Right ventricle myocardium inferior (tissue), 1 donor: ENCODE results near the gene EPHA1. TPM values are rescaled to one million over a fixed set of nuclear protein-coding genes. Genes with fewer than 3 reads are reported as not detected.
A peak's percentile ranks its signal among the peaks of the same experiment; 100 is the strongest.
"Not testable (repeated sequence)": the region's sequence is repeated elsewhere in the genome, so short reads cannot be mapped to it uniquely, and the experiment has no call there.

Source experiments
- ATAC-seq: fragments of 200-7000 bp; cut with Tn5 transposase; one replicate; pipeline ENCODE4 v1.9.1; 2020; ENCODE audit warnings: mild to moderate bottlenecking, moderate library complexity
- DNase-seq: peaks from one replicate; pipeline ENCODE4 v3.0.0; 2021; ENCODE audit errors: missing footprints
- intact Hi-C: fragments of 100-400 bp; cut with DNase I; formaldehyde crosslinking; loops from one replicate; pipeline ENCODE4 v1.11.0; 2022
- total RNA-seq: library from RNA; stranded (reverse); fragmentation: NEBNext Ultra II Directional; extraction: Animal tissue kit (Norgen Biotek cat#: 25700); gene quantifications from one replicate; pipeline ENCODE4 v1.2.1, GENCODE V29; 2021
- donor health status: DM: no; HTN: yes; CAD: no; lungs with severe emphysema.

The EPHA1 gene
- total RNA-seq, 1 donor from 2014 or later: not detected

GRCh38 chr7:143410521-143411004 is 1.9 kb upstream of the EPHA1 start:
- DNase-seq: peak; percentile 71
- ATAC-seq: peak; percentile 66
- intact Hi-C loops: no loop called here

DNA sequence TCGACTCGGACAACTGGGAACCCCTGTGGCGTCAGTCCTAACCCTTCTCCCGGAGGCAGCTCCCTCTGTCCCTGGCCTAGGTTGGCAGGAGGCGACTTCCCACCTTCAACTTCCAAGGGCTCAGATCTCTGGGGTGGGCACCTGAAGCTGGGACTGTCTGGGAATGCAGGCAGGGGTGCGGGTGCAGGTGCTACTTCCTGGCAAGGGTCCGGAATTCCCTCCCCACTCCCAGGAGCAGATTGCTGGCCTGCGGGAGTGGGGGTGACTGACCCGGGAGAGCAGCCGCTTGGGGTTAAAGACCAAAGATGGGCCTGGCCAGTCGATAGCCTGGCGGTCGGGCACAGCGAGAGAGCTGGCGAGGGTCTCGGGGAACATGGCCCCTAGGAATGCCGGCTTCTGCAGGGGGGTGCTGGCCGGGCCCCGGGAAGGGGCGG is 387 bp downstream of the EPHA1 start:
- intact Hi-C loops: no loop called here
- DNase-seq: peak; percentile 64
- no peak for ATAC-seq

- ATAC-seq: no peak
- intact Hi-C loops: no loop called here
- peak; percentile 49 for DNase-seq
These were observed 1.1 kb downstream of the EPHA1 start for GRCh38 chr7:143407287-143408251.

DNA sequence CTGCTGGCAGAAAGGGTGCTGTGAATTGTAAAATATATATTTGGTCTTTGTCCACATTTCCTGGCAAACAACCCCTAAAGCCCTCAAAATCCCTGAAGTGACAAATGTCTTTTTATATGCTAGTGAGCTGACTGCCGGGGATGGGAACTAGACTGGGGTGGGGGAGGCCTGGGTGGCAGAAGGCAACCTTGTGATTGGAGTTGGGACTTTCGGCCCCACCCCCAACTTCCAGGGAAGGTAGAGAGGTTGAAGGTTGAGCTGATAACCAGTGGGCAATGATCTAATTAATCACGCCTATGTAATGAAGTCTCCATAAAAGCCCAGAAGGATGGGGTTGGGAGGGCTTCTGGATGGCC is 2.7 kb downstream of the EPHA1 start:
- no peak for ATAC-seq
- intact Hi-C loops: no loop called here
- DNase-seq: peak; percentile 44

- DNase-seq: peak; percentile 88
These were observed 3.3 kb downstream of the EPHA1 start for GRCh38 chr7:143405173-143406001.

GRCh38 chr7:143402233-143402632 is 6.4 kb downstream of the EPHA1 start:
- intact Hi-C loops, ATAC-seq, DNase-seq: not testable (repeated sequence)

More at GRCh38 chr7:143405173-143406001, 3.3 kb downstream of the EPHA1 start:
- intact Hi-C loops: no loop called here
- peak; percentile 85 for ATAC-seq

- intact Hi-C loops: no loop called here
- ATAC-seq: no peak
- peak; percentile 32 for DNase-seq
These were observed 7.4 kb downstream of the EPHA1 start for GRCh38 chr7:143401265-143401664.

DNA sequence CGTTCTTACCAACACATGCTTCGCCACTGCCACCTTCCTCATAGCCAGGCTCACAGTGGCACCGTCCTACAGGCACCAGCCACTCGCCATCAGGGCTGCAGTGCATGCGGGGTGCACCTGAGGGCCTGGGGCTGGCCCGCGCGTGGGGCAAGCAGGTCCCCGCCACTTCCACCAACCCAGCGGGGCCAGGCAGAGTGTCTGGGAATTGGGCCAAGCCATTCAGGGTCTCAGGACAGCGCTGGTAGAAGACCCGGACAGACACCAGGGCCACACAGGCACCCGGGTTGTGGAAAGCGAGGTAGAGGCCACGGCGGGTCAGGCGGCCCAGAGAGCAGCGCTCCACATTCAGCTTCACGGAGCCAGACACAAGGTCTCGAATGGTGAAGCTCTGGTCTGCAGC is 9.0 kb downstream of the EPHA1 start:
- DNase-seq: peak; percentile 23
- no peak for ATAC-seq
- intact Hi-C loops: loop anchor here (10.0 kb wide), 1 partner anchor 505 kb away; the partner anchor contains the start of gene TCAF1

DNA sequence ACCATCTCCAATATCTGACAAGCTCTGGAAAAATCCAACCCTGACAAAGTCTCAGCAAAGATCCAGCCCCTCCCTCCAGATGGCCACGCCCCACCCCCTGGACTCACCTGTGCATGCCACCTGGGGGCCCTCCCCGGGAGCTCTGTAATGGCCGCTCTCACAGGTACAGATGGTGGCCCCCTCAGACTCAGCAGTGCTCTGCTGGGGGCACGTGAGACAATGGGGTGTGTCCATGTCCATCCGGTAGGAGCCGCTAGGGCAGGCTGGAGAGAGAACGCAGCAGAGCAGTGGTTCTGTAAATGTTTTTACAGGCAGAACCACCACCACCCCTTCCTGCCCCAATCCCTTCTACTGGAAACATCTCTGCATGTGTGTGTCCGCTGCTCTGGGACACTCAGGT is 9.5 kb downstream of the EPHA1 start:
- DNase-seq: peak; percentile 4
- no peak for ATAC-seq
- intact Hi-C loops: loop anchor here (10.0 kb wide), 1 partner anchor 506 kb away; the partner anchor contains the start of gene TCAF1

DNA sequence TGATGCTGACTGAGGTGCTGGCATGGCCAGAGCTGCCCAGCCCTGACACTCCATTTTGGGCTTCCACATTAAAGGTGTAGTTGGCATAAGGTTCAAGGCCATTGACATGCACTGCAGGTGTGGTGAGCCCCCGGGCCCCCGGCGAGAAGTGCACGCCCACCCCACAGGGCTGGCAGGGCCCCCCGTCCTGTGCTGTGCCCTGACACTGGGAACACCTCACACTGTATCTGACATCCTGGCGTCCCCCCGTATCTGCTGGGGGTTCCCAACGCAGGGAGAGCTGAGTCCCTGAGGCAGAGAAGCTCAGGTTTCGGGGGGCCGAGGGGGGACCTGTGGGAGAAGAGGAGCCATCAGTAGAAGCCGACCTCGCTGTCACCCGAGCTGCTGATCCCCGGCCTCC is 10.0 kb downstream of the EPHA1 start:
- DNase-seq: peak; percentile 25
- intact Hi-C loops: loop anchor here (10.0 kb wide), 1 partner anchor 506 kb away; the partner anchor contains the start of gene TCAF1
- no peak for ATAC-seq

GRCh38 chr7:143397710-143398530 is 10.7 kb downstream of the EPHA1 start:
- ATAC-seq (no peak), DNase-seq (peak; percentile 43)
- intact Hi-C loops: loop anchor here (10.0 kb wide), 1 partner anchor 507 kb away; the partner anchor contains the start of gene TCAF1

DNA sequence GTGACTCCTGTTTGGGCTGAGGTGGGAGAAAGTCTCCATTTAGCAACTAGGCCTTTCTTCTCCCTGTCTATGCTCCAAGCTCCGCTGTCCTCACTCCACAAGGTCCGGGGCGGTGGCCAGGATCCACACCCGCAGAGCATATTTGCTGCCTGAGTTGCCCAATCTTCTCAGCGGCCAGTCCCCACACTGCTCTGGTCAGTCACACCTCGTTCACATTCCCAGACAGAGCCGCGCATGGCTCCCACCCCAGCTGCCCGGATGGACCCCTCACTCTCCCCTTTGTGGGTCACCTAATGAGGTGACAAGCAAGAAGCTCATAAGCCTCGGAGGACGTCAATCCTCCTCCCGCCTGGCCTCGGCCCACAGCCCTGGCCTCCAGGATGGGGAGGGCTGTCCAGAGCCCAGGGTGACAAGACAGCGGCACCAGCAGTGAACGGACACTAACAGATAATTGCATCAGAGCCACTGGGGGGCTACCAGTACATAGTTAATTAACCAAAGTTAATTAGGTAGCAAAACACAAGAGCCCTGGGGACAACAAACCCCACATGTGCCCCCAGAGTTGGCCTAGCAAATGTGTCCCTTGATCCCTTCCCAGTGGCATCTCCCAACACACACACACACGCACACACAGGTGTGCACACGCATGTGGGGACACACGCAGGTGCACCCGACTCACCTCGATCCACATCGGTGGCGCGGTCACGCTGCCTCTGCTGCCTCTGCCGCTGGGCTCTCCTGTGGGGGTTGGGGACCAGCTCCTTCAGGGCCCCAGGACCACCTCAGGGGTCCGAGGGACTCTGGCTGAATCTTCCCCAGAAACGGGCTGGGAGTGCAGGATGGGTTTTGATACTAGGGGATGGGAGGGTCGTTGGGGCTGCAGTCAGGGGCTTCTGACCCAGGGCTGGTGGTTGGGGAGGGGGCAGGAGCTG is 11.8 kb downstream of the EPHA1 start:
- peak; percentile 78 for DNase-seq
- intact Hi-C loops: loop anchor here (10.0 kb wide), 1 partner anchor 508 kb away; the partner anchor contains the start of gene TCAF1

DNA sequence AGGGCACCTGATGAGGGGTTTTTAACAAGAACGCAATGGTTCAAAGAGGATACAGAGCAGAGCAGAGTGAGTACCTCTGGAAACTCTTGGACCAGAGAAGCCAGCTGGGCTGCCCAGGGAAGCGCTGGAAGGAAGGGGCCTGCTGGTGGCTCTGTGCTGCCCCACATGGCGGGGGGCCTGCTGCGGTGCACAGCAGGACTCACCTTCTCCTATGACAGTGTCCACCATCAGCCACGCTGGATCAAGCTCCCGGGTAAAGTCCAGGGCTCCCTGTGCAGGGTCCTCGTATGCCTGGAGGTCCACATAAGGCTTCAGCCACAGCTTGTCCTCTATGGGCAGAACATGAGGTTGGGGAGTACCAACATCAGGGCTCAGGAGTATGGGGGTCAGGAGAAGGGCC is 12.5 kb downstream of the EPHA1 start:
- DNase-seq (peak; percentile 39), ATAC-seq (no peak)
- intact Hi-C loops: loop anchor here (10.0 kb wide), 1 partner anchor 509 kb away; the partner anchor contains the start of gene TCAF1

More for the DNA sequence above, 11.8 kb downstream of the EPHA1 start:
- peak; percentile 23 for ATAC-seq

- intact Hi-C loops: loop anchor here (10.0 kb wide), 1 partner anchor 509 kb away; the partner anchor contains the start of gene TCAF1
- peak; percentile 60 for DNase-seq
These were observed 13.2 kb downstream of the EPHA1 start for GRCh38 chr7:143395187-143396149.

DNA sequence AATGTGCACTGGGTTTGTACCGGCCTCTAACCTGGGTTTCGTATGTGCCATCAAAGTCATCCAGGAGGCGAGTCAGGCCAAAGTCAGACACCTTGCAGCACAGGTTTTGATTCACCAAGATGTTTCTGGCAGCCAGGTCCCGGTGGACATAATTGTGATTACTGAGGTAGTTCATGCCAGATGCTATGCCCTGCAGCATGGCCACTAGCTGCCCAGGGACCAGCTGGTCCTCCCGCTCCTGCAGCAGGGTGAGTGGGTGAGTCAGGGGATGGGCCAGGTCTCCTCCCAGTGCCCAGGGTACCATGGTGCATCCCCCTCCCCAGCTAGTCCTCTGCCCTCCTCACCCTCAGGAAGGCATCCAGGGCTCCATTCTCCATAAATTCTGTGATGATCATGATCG is 13.9 kb downstream of the EPHA1 start:
- intact Hi-C loops: loop anchor here (10.0 kb wide), 1 partner anchor 510 kb away; the partner anchor contains the start of gene TCAF1
- peak; percentile 15 for DNase-seq
- ATAC-seq: no peak

More at GRCh38 chr7:143395187-143396149, 13.2 kb downstream of the EPHA1 start:
- ATAC-seq: peak; percentile 12

DNA sequence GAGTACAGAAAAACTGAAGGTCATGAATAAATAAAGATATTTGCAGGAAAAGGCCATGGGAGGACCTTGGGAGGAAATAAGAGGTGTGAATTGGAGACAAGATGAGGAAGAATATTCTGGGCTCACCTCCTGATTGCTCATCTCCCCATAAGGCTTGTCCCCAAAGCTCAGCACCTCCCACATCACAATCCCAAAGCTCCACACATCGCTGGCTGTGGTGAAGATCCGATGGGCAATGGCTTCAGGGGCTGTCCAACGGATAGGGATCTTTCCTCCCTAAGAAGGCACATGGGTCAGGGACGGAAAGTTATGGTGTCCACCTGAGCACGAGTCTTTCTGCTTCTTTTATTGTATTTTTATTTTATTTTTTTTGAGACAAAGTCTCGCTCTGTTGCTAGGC is 14.6 kb downstream of the EPHA1 start:
- DNase-seq: no peak
- no peak for ATAC-seq

More for the DNA sequence above, 14.6 kb downstream of the EPHA1 start:
- intact Hi-C loops: loop anchor here (10.0 kb wide), 1 partner anchor 511 kb away; the partner anchor contains the start of gene TCAF1
